ENCODE data around the gene TMEM63C.

The TMEM63C gene

DNA sequence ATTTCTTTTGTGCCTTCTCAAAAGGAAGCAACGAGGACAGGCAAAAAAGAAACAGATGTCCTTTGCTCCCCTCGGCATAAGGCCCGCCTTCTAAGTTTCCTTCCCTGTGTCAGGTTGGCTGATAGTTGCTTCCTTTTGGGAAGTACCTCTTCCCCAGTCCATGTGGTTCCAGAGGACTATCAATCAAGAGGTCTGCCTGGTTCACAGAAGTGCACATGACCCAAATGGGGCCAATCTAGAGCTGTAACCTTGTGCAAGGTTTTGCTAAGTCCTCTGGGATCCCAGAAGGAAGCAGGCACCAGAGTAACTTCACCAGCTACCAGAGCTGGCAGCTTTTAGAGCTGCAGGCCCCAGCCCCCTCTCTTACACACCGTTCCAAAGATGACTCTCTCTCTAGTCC lies 42.6 kb downstream of the TMEM63C start:
- DNase-seq (ENCODE audit: low read depth), result no peak

DNA sequence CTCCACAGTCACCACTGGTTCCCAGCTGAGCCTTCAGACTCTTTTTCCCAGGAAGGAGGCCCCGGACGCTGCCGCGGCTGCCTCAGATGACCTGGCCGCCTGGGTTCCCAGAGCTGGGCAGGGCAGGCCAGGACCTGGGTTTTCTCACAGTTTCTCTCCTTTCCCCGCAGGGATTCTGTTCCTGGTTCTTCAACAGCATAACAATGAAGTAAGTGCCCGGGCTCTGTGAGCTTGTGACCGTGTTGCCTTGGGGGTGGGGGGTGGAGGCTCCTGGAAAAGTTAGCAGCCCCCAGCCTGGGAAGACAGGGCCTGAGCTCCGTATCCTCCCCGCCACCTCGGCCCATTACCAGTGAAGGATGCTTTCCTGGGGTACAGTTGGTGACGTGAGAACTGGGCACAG lies 43.7 kb downstream of the TMEM63C start:
- no peak for DNase-seq (ENCODE audit: low read depth)

DNA sequence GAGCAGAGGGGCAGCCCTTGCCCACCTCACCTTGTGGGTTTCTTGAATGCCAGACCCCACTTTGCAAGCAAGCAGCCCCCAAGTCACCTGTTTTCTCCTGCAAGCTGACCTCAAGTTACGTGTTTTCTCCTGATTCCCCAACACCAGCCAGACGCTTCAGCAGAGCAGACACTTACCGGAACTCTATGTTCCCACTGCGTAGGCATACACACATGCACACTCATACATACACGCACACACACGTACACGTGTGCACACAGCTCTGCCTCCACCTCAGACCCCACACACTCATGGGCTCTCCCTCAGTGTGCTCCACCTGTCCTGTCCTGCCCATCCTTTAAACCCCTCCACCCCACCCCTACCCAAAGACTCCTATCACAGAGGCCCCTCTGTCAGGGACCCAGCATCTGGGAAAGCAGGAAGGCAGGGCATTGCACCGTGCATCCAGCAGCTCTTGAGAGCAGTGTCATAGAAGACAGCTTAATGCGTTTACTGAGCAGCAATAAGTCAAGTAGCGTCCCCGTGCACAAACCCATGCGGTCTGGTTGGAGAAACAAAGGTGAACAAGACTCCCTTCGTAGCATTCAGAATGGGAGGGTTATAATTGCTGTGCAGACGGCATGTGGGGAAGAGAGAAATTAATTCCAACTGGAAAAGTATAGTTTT lies 44.4 kb downstream of the TMEM63C start:
- DNase-seq (ENCODE audit: low read depth), result no peak

GRCh38 chr14:77228056-77228455 lies 46.5 kb downstream of the TMEM63C start:
- DNase-seq (ENCODE audit: low read depth), result no peak

DNA sequence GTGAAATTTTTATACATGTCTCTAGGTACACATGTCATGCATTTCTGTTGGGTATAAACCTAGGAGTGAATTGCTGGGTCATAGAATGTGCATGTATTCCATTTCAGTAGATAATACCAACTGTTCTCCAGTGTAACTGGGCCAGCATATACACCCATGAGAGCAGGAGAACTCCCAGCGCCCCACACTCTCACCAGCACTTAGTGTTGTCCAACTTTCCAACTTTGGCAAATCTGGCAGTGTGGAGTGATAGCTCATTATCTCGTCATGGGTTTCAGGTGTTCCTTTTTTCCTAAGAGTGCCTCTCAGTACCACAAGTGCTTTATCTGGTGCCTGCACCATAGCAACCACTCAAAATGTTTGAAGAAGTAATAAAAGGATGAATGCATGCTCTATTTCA lies 49.3 kb downstream of the TMEM63C start:
- no peak for DNase-seq (ENCODE audit: low read depth)

- DNase-seq (ENCODE audit: low read depth), result no peak
Measured at GRCh38 chr14:77231721-77232120, 50.1 kb downstream of the TMEM63C start.

- DNase-seq (ENCODE audit: low read depth), result no peak
Measured at GRCh38 chr14:77236814-77237213, 55.2 kb downstream of the TMEM63C start.

DNA sequence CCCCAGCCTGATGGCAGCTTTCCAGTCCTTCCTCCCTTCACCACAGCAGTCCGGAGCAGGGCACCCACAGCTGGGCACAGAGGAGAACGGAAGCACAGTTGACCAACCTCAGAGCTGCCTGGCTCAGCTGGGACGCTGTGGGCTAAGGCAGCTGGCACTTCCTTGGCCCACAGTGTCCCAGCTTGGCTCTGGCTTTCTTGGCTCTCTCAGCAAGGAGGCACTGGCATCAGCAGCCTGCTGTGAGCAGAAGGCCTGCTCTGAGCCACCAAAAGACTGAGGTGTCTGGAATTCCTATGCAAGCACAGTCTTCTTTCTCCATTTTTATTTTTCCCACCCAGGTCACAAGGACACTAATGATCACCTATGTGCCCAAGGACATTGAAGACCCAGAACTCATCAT lies 56.8 kb downstream of the TMEM63C start:
- no peak for DNase-seq (ENCODE audit: low read depth)

GRCh38 chr14:77238996-77239395 lies 57.4 kb downstream of the TMEM63C start:
- no peak for DNase-seq (ENCODE audit: low read depth)

- DNase-seq (ENCODE audit: low read depth), result no peak
Measured at GRCh38 chr14:77239412-77239811, 57.8 kb downstream of the TMEM63C start.

GRCh38 chr14:77240336-77240915 lies 58.8 kb downstream of the TMEM63C start:
- DNase-seq (ENCODE audit: low read depth), result no peak

DNA sequence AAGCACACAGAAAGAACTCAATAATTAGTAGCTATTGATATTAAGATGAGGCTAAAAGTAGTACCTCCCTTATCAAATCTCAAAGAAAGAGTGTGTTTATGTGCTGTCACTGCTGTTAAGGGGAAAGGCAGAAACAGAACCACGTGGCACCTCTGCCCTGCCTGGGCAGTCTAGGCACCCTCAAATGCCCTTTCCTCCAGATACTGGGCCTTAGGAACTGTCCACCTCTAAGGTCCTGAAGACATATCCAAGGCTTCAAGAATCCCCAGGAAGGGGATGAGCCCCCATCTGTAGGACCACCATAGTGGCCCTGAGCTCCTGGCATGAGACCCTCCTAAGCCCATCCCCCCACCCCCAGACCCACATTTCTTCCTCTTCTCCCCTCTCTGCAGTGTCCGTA lies 60.4 kb downstream of the TMEM63C start:
- DNase-seq (ENCODE audit: low read depth), result no peak

- no peak for DNase-seq (ENCODE audit: low read depth)
Measured at GRCh38 chr14:77242752-77243151, 61.2 kb downstream of the TMEM63C start.

- no peak for DNase-seq (ENCODE audit: low read depth)
Measured at GRCh38 chr14:77243853-77244252, 62.3 kb downstream of the TMEM63C start.

DNA sequence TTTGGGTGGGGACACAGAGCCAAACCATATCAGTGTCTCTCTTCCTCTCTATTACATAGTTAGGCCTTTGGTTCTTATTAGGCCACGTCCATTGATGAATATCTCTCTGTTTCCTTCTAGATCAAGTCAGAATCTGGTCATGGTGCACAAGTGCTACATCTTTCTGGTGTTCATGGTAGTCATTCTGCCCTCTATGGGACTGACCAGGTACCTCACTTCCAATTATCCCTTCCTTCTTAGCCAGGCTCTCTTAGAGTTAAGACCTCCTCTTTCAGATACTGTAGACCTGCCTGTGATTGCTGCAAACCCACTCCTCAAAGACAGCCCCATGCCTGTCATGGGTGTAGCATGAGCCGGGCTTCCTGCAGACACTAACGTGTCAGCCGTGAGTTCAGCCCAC lies 64.2 kb downstream of the TMEM63C start:
- no peak for DNase-seq (ENCODE audit: low read depth)

DNA sequence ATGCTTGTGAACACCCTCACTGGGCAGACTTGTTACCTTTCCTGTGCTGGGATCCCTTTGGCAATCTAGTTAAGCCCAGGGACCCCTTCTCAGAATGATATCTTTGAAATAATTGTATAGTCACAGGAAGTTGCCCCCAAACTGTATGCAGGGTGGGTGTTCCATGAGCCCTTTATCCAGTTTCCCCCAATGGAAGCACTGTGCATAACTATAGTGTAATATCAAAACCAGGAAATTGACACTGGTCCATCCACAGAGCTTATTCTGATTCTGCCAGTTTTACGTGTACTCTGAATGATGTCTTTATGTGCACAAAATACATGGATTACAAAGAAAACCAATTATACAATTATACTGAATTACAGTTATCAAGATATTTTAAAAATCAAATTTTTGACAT lies 65.2 kb downstream of the TMEM63C start:
- DNase-seq (ENCODE audit: low read depth), result no peak

- no peak for DNase-seq (ENCODE audit: low read depth)
Measured at GRCh38 chr14:77248666-77249065, 67.1 kb downstream of the TMEM63C start.

- DNase-seq (ENCODE audit: low read depth), result no peak
Measured at GRCh38 chr14:77249286-77249685, 67.7 kb downstream of the TMEM63C start.

GRCh38 chr14:77250927-77251326 lies 69.3 kb downstream of the TMEM63C start:
- DNase-seq (ENCODE audit: low read depth), result no peak

DNA sequence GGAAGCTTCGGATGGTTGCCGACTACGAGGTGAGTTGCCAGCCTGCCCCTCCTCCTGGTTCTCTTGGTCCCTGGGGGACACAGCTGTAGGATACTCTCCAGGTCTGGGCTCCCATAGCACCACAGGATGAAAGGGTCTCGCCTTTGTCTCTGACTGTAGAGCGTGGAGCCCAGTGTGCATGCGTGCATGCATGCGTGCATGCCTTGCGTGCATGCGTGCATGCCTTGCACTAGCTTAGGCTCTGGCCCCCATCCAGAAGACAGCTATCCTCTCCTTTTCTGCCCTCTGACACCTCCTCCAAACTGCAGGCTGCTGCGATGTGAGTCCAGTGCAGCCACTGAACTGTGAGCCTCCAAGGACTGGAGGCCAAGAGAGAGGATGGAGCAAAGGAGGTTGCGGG lies 70.3 kb downstream of the TMEM63C start:
- no peak for DNase-seq (ENCODE audit: low read depth)

DNA sequence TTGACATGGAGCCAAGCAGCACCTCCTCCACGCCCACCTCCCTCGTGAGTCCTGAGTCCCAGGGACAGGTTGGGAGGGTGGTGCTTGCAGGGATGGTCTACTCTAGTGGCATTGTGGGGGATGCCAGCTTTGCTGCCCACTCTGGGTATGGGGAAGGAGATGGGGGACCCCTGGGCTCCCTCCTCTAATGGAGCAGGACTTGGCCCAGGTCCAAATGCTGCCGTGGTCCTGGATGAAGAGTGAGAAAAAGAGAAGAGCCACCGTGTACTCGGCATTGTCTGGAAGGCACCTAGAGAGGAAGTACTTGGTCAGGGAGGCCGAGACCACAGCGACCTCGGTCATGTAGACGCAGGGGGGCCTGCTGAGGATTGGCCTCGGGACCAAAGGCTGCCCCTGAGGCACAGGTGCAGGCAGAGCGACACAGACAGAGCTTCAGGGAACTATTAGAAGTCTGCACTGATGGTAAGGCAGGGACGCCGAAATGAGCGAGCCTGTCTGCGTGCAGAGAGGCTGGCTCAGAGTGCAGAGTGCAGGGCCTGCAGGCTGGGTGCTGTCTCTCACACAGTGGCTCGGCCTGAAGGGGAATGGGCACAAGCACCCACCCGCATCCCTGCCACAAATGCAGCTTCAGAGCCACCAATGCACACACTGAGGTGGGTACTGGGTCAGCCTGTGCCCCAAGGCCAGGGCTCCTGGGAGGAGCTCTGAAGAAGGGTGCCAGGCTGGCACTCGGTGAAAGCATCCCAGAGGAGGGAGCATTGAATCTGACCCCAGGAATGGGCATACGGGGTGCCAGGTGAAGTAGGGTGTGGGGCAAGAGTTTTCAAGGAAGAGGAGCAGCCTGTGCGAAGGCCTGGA lies 72.0 kb downstream of the TMEM63C start:
- no peak for DNase-seq (ENCODE audit: low read depth)

GRCh38 chr14:77256694-77257093 lies 75.1 kb downstream of the TMEM63C start:
- no peak for DNase-seq (ENCODE audit: low read depth)

DNA sequence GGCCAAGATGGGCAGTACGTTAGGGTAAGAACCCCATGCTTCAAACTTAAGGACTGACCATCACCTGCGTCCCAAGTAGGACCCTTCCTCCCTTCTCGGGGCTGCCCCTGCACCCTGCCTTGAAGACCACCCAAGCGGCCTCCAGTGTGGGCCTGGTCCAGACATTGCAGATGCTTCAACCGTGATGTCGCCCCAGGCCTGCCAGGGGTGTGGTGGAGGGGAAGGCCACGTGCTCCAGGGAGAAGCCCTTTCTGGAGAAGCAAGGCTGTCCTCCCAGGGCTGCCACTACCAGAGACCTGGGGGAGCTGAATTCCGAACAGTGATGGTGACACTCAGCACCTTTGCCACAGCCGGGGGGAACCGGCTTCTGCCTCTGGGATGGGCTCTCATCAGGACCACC lies 76.1 kb downstream of the TMEM63C start:
- DNase-seq (ENCODE audit: low read depth), result no peak

All from stimulated activated CD8-positive, alpha-beta memory T cell treated with anti-CD3 and anti-CD28 coated beads, Interleukin-15, amount 100 ng/mL, for 1 hour (primary cell).